B cell (primary cell): Measurements from ENCODE around the gene FXYD4.

Experiments
- CTCF ChIP-seq: fragments of 200-600 bp; IDR thresholded peaks from one replicate; pipeline ENCODE4 v1.8.0; 2022; ENCODE audit warnings: antibody characterized with exemption, mild to moderate bottlenecking
- EZH2 ChIP-seq: IDR thresholded peaks from 2 replicates; pipeline ENCODE4 v1.6.1; 2012; ENCODE audit warnings: borderline replicate concordance, low read depth, mild to moderate bottlenecking, moderate library complexity, low read length; ENCODE audit not compliant: insufficient read depth, poor library complexity, severe bottlenecking

GRCh38 chr10:43404704-43405084 is 33.3 kb downstream of the FXYD4 start:
- TF ChIP-seq CTCF (no peak), EZH2 (no peak)
